Measurements from ENCODE around the gene GGA3.
"Not testable (repeated sequence)": the region's sequence is repeated elsewhere in the genome, so short reads cannot be mapped to it uniquely, and the experiment has no call there.

The GGA3 gene

DNA sequence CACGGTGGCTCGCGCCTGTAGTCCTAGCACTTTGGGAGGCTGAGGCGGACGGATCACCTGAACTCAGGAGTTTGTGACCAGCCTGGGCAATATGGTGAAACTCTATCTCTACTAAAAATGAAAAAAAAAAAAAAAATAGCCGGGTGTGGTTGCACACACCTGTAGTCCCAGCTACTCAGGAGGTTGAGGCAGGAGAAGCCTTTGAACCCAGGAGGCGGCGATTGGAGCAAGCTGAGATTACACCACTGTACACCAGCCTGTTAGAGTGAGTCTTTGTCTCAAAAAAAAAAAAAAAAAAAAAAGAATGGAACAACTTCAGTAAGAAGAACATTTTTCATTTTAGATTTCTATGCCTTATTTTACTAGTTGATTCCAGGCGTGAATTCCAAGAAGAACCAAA, 53.2 kb downstream of the GGA3 start:
- no peak for DNase-seq

DNA sequence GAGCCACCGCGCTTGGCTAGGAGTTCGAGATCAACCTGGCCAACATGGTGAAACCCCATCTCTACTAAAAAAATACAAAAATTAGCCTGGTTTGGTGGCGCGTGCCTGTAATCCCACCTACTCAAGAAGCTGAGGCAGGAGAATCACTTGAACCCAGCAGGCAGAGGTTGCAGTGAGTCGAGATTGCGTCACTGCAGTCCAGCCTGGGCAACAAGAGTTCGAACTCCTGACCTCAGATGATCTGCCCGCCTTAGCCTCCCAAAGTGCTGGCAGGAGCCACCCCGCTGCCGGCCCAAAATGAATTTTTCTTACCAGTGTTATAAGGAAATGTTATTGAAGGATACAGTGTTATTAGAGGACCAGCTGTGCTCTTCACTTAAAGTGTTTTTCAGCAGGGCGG, 53.6 kb downstream of the GGA3 start:
- no peak for DNase-seq

DNA sequence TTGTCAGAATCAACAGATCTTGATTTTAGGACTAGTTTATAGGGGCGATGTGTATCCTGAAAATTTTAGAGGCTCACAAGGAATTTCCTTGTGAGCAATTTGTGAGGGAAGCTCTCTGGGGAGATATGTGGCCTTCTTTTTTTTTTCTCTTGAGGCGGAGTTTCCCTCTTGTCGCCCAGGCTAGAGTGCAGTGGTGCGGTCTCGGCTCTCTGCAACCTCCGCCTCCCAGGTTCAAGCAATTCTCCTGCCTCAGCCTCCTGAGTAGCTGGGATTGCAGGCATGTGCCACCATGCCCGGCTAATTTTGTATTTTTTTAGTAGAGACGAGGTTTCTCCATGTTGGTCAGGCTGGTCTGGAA, 54.4 kb downstream of the GGA3 start:
- not testable (repeated sequence) for DNase-seq

DNA sequence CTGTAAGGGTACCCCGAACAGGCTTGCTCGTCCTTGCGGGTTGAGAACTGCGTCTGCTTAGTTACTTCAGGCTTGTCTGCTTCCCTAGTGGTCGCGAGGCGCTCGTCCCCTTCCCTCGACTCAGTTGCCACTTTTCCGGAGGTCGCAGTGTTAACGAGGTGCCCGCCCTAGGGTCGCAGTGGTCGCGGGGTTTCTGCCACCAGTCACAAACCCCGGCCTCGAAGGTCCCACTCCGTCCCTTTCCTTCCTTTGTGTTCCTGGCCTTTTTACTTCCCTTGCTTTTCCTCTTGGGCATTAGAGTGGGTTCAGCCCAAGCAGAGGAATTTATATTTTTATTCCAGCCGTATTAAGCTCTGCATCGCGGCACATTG, 55.6 kb downstream of the GGA3 start:
- DNase-seq, result no peak

DNA sequence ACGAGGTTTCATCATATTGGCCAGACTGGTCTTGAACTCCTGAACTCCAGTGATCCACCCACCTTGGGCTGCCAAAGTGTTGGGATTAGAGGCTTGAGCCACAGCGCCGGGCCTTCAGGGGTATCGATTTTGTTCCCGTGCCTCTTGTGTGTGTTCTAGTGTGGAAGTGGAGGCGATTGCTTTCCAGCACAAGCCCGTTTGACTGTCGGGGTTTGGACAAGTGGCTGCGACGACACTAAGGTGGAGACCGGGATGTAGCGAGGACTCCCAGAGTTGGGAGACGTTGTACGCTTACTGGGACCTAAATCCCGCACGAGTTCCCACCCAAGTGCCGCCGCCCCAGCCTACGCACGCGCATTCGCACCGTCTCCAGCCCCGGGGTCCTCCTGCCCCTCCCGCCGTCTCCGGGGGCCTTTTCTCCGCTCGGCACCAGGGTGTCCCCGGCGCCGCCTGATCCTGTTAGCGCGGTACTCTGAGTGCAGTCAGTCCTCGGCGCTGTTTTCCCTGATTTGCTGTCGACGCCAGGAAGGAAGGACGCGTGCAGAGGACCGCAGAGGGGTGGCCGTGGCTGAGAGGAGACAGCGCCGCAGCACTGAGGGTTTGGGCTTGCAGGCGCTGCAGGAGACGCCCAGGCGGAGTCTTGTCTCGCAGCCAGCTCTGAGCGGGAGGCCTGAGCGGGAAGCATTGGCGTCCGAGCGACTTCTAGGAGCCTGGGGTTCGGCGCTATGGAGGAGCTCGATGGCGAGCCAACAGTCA, 56.2 kb downstream of the GGA3 start, which contains the start of gene NUP85:
NUP85 (plus strand) TSS at position 643 of the 756 bp plus-strand sequence; CDS start at position 726, 83 bp downstream.
- DNase-seq, result peak; percentile 93

DNA sequence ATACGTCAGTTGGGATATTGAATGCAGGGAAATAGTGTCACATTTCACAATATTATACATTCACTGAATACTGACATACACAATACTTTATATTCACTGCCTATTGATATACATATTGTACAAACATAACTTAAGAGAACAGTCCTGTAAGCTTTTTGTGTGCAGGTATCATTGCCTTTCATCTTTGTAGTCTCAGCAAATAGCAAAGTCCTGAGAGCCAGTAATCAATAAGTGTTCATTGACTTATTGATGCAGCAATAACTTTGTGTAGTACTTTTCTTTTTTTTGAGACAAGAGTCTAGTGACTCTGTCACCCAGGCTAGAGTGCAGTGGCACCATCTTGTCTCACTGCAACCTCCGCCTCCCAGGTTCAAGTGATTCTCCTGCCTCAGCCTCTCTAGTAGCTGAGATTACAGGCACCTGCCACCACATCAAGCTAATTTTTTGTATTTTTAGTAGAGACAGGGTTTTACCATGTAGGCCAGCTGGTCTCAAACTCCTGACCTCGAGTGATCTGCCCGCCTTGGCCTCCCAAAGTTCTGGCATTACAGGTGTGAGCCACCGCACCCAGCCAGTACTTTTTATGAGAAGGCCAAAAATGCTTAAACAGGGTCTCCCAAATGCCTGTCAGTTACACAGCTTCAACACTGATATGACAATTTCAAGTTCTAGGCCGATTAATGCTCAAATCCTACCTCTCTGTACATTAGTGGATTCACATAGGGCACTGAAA, 61.4 kb downstream of the GGA3 start:
- DNase-seq, result no peak

DNA sequence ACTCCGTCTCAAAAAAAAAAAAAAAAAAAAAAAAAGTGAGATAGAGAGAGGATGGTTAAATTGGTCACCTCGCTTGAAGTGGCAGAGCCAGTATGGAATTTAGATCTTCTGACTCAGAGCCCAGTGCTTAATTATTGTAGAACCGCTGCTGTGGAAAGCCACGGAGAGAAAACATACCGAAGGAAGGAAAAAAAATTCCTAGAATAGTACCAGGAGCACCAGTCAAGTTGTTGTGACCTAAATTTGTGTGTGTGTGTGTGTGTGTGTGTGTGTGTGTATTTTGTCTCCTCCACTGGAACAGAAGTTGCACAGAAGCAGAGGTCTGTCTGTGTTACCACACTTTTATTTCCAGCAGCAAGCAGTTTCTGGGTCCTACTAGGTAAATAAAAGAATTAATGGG, 66.5 kb downstream of the GGA3 start:
- DNase-seq, result no peak

DNA sequence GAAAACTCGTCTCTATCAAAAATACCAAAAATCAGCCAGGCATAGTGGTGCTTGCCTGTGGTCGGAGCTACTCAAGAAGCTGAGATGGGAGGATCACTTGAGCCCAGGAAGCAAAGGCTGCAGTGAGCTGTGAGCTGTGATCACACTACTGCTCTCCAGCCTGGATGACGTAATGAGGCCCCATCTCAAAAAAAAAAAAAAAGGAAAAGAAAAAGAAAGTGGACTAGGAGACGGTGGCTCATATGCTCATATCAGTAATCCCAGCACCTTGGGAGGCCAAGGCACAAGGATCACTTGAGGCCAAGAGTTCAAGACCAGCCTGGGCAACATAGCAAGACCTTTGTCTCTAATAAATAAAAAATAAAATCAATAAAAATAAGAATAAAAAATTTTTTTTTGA, 69.8 kb downstream of the GGA3 start:
- no peak for DNase-seq

DNA sequence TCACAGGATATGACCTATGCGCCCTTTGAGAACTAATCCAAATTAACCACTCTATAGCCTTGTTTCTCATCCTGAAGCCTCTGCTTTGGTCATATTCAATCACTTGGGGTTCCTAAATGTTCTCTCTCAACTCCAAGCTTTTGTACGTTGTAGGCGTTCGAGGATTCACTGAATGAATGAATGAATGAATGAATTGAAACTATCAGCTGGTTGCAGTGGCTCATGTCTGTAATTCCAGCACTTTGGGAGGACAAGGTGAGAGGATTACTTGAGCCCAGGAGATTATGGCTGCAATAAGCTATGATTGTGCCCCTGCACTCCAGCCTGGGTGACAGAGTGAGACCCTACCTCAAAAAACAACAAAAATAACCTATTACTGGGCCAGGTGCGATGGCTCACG, 72.8 kb downstream of the GGA3 start:
- no peak for DNase-seq
